Measurements from ENCODE around the gene CALU.

CALU gene

DNA sequence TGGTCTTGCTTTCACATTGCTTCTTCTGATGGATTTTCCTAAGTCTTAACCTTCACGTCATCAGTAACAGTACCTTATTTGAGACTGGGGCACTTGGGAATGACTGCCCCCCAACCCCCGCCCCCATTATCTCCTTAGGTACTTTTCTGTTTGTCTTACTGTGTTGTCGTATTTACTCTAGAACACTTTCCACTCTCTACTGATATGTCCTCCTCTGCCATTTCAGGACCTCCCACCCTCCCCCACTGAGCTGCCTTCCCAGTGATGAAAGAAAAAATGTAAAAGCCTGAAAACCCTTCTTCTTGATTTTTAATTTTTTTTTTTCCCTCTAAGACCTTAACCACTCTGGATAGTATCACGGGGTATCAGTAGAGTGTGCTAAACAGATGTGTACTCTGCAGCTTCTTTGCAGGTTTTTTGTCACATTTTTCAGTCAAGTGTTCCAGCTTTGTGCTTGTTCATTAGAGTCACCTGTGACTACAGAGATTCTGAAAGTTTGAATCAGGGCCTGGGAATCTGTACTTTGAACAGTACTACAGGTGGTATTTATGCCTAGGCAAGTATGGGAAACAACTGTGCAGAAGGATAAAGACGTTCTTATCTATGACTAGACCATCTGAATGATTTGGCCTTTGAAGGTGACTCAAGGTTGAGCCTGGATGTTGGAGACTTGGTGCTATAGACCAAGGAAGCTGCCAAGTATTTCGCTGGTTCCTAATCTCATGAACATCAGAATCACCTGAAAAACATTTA is 8.3 kb downstream of the CALU start:
- no peak for DNase-seq (ENCODE audit: low read depth in 2 of 2)

DNA sequence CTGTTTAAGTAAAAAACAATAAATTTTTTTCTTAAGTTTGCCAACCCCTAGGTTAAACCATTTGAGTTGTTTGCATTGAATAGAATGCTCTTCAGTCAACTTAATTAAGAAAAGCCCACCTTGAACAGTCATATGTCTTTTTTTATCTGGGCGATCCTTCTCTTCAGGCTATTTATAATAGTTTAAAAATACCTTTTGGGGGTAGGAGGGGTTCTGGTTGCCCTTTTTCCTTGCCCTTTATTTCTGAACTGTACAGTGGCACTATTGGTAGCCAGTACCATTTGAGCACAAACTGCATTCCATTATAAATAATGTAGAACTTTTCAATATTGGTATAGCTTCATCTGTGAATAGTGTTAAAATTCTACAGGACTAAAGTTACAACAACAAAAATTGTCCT is 13.1 kb downstream of the CALU start:
- no peak for DNase-seq (ENCODE audit: low read depth in 2 of 2)

DNA sequence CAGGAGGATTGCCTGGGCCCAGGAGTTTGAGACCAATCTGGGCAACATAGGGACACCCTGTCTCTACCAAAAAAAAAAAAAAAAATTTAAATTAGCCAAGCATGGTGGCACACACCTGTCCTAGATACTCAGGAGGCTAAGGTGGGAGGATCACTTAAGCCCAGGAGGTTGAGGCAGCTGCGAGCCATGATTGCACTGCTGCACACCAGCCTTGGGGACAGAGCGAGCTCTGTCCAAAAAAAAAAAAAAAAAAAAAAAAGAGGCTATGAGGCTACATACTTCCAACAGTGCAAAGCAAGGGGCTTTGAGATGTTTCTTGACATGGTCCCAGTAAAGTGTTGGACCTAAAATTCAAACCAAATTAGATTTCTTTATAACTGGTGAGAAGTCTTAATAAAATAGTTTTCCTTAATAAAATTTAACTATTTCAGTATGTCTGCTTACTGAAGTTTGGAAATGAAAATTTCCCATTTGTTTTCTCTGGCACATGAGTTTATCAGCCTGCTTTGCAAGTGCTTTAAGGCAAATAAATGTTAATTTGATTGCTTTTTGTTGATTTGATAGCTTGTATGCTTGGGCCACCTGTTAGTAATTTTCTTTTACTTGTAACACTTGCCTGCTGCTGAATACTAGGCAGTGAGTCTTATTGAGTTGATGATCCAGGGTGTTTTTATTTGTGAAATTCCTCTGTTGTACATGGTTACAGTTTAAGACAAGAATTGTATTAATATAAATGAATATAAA is 16.1 kb downstream of the CALU start:
- DNase-seq (ENCODE audit: low read depth in 2 of 2): no peak

DNA sequence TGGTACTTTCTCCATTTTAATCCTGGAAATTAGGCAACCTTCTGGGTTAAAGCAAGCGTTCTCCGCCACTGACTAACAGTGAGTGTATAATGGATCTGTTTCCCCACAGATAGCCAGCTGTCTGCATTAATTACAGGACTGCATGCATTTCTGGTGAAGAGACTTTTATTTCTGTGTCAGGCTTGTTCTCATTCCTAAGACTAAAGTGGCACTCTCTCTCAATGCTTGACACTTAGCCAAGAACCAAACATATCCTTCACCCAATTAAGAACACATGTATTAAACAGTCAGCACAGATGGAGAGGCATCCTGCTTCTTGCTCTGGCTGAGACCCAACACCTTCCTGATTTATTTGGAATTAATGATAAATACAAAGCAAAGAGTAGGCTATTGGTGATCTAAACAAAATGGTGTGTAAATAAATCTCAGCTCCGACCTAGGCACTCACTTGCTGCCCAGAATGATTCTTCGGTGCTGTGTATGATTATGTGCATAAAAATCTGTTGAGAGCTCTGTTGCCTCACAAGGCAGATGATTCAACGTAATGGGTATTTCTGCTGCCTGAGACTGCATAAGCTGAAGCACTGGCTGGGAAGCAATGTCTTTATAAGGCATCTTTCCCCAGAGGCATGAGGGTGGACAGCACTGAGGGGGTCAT is 16.8 kb downstream of the CALU start:
- no peak for DNase-seq (ENCODE audit: low read depth in 2 of 2)

DNA sequence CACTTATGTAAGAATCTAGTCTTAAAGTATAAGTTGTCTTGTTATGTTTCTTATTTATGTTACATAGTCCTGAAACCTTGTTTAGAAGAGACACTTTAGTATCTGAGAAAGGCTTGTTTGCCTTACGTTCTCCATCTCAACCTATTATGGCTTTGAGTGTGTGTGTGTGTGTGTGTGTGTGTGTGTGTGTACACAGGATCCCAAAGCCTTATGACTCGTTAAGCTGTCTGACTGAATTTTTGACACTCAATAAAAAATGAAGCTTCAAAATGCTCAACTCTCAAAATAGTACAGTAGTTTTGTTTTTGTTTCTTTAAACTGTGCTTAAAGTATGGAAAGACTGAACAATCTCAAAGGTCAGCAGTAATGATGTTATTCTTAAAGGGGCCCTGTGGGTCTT is 18.0 kb downstream of the CALU start:
- DNase-seq (ENCODE audit: low read depth in 2 of 2): no peak

DNA sequence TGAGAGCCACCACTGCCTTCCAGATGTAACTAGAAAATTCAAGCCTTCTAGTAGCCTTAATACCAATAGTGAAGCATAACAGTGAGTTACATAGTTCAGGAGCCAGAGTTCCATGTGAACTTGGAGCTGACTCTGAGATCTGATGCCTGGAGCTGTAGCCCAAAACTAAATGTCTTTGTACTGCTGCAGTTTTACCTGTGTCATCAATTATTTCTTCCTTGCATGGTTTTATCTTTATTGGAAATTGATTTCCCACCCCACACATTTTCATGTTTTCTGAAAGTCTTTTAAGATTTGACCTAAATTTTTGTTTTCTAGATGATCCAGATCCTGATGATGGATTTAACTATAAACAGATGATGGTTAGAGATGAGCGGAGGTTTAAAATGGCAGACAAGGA is 19.4 kb downstream of the CALU start:
- DNase-seq (ENCODE audit: low read depth in 2 of 2): no peak

DNA sequence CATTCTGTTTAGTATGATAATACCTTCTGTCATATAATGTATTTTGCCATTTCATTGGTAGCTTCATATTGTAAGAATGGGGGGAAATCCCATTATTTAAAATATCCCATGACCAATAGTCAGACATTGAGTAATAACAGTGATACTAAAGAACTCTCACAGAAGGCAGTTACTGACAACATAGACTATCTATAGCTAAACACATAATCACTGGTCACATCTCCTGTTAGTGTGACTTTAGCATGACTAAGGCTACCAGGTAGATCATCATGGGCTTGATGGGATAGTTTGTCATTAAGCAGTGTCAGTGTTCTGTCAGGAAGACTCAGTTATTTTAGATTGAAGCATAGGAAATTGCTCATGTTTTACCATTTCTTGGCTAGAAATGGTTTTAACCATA is 20.1 kb downstream of the CALU start:
- no peak for DNase-seq (ENCODE audit: low read depth in 2 of 2)

DNA sequence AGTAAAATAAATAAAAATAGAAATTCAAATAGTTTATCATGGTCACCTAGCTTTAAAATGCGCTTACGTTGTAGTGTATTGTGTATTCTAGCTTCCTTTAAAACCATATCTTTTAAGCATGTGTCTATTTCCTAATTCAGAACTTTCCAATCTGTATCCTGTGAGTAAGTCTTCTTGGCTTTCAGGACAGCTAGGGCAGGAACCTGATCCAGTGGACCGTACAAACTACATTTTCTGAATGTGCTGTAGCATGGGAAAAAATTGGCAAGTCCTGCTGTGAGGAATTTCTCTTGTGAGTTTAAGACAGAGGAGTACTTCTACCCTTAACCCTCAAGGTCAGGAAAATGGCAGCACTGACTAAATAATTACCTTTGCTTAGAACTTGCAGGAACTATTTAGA is 24.4 kb downstream of the CALU start:
- no peak for DNase-seq (ENCODE audit: low read depth in 2 of 2)

DNA sequence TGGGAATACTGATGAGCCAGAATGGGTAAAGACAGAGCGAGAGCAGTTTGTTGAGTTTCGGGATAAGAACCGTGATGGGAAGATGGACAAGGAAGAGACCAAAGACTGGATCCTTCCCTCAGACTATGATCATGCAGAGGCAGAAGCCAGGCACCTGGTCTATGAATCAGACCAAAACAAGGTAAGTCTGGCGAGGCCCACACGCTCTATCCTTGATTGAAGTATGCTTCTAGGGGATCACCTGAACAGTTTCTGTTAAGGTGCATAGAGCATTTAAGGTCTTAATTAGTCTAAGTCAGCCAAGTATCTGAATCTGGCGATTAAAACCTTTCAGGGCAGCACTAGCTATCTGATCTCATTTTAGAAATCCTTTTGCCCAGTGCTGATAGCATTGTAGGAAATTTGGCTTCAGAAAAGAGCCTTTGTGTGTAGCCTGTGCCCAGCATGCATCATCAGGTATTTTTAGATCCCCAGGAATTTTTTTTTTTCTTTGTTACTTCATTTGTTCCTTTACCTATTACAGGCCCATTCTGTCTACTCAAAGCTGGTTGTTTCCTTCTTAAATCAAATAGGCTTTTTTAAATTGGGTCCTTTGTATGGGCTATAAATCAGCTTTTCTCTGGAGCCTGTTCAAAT is 28.4 kb downstream of the CALU start:
- DNase-seq (ENCODE audit: low read depth in 2 of 2): no peak

DNA sequence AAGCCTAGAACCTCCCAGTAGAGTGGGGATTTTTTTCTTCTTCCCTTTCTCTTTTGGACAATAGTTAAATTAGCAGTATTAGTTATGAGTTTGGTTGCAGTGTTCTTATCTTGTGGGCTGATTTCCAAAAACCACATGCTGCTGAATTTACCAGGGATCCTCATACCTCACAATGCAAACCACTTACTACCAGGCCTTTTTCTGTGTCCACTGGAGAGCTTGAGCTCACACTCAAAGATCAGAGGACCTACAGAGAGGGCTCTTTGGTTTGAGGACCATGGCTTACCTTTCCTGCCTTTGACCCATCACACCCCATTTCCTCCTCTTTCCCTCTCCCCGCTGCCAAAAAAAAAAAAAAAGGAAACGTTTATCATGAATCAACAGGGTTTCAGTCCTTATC is 31.1 kb downstream of the CALU start:
- DNase-seq (ENCODE audit: low read depth in 2 of 2): no peak

DNA sequence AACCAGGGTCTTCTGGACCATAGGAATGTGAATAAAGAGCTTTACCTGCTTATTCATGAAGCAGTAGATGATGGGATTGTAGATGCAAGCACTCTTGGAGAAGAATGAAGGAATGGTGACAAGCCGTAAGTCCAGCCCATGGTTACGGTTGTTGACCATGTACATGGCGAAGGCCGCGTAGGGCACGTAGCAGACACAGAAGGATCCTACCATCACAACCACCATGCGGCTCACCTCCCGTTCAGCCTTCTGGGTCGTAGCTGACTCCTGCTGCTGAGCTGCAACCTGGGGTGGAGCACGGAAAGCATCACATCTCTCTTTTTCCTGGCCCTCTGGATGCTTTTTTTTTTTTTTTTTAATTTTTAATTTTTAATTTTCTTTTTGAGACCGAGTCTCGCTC is 34.4 kb downstream of the CALU start:
- DNase-seq (ENCODE audit: low read depth in 2 of 2): no peak

DNA sequence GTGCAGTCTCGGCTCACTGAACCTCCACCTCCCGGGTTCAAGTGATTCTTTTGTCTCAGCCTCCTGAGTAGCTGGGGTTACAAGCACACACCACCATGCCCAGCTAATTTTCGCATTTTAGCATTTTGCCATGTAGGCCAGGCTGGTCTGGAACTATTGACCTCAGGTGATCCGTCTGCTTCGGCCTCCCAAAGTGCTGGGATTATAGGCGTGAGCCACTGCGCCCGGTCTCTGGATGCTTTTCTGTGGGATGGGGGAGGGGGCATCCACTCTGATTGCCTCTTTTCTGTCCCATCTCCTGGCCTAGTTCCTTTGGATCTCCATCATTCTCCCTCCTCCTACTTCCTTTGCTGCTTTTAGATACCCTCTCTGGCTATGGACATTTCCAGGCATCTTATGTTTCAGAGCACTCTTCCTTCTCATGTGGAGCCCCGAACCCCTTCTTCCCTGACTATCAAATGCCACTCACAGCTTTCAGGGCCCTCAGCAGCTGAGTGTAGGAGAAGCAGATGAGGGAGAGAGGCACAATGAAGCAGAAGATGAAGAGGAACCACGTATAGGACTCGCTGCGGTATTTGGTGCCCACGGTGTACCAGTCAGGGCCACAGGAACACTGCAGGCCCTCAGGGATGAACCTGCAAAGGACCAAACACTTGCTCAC is 35.0 kb downstream of the CALU start:
- no peak for DNase-seq (ENCODE audit: low read depth in 2 of 2)

DNA sequence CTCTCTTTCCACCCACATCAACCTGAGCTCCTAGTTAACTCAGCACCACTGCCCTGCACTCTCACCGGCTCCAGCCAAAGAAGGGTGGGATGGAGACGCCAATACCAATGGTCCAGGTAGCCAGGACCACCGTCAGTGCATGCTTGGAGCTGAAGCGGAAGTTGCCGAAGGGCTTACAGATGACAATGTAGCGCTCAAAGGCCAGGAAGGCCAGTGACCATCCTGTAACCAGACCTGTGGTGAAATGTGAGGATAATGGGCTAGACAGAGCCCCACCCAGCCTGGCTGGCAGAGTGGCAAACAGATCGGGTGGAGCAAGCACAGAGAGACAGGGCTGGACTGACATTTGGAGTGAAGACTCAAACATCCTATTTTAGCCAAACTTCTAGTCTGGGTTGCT is 35.8 kb downstream of the CALU start:
- DNase-seq (ENCODE audit: low read depth in 2 of 2): no peak

DNA sequence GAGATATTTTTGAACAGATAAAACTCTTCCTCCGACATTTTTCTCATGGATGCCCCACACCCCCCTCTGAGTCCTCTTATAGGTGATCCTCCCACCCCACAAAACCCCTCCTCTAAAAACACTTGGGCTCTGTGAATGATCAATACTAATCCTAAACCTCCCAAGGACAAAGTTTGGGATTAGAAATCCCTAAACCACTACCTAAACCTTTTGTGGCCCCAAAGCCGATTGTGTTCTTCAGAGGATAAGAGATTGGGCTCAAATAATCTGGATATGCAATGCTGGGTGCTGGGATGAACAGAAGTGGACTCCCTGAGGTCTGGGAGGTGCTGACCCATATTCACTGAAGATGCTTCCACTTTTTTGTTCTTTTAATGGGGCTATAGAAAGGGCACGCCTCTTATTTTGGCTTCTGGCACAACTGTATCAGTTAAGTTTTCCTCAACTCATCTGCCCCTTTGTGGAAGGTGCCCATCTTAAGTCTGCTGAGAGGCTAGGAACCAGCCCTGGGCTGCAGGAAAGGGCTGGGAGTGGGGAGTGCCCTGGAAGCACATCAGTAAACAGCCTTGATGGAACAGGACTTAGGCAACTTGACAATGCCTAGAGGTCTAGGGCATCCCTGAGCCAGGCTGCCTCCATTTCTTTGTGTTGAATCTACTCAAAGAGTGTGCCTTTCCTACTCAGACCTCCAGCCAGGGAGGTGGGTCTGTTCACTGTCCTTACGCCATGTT is 36.8 kb downstream of the CALU start, which contains the start of gene OPN1SW:
TSS of gene OPN1SW (minus strand) at position 51 of the 731 bp plus-strand sequence. CDS start at position 38, 13 bp downstream.
- DNase-seq (ENCODE audit: low read depth in 2 of 2): no peak

DNA sequence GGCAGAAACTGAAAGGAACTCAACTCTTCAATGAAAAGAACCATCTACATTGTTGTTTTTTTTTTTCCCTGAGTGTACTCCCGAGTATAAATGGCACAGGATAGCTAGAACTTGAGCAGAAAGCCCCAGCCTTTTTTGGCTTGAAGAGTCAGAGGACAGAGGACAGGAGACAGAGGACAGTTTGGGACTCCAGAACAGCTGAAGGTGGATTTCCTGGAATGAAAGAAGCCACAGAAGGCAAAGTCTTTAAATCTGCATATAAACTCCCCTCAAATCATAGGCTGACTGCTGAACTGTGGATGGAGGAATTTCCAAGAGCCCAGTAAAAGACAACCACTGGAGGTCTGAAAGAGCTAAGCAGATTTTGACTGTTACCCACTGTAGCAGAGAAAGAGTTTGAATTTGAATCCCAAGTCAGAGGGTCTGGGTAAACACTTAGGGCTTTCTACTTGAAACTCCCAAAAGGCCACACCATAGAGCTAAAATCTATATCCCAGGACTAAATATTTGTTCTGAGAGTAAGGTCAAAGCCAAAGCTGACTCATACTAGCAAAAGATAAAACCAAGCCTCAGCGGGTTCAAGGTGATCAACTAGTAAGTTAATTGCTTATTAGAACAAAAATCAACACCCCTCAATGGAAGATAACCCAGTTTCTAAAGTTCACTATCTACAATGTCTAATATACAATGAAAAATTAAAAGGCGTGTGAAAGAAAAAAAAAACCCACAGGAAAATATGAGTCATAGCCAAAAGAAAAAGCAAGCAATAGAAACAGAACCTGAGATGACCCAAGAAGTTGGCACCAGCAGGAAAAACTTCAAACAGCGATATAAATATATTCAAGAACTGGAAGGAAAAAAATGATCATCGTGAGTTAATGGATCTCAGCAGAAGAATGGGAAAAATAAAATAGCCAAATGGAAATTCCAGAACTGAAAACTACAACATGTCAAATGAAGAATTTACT is 38.3 kb downstream of the CALU start:
- DNase-seq (ENCODE audit: low read depth in 2 of 2): no peak

DNA sequence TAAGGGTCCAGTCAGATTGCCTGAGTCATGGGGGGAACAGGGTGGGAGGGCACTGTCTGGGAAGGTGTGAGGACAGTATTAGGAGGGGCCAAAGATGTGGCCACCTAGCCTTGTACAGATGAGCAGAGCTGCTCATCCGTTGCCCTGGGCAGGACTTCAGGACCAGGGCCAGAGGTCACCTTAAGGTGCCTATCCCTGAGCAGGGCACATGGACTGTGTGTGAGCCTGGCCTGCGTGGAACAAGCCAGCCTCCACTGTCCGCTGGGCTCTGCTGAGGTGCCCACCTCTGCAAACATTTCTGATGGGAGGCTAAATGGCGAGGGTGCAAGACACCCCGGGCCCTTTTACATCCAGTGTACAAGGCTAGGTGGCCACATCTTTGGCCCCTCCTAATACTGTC is 39.8 kb downstream of the CALU start:
- DNase-seq (ENCODE audit: low read depth in 2 of 2): no peak

DNA sequence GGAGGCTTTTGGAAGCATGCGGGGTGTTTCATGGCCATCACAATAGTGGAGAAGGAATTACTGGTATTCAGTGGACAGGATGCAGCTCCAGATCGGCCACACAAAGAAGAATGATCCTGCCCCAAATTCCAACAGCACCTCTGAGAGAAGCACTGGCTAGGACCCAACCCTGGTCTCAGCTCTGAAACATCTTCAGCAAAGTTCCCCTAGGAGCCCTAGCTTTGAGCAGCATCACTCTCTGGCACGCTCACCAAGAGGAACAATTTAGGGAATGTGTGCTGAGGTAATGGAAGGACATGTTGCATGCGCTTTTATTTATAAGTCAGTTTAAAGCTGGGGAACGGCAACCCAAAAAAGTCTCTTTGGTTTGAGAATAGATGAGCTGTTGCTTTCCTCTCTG is 42.0 kb downstream of the CALU start:
- DNase-seq (ENCODE audit: low read depth in 2 of 2): no peak

DNA sequence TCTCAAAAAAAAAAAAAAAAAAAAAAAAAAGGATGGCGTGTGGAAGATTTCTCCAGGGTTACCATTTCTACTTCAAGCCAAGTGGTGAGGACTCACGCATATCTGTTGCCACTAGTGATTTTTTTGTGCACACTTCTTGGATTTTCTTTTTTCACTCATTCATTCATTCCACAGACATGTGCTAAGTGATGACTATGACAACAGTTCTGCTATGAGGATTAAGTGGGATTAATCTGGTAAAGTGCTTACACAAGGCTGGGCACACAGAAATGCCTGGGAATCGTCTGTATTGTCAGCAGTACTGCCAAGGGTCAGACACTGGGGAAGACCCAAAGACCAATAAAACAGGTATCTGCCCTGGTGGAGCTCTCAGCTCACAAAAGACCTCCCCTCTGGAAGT is 42.7 kb downstream of the CALU start:
- DNase-seq (ENCODE audit: low read depth in 2 of 2): no peak

DNA sequence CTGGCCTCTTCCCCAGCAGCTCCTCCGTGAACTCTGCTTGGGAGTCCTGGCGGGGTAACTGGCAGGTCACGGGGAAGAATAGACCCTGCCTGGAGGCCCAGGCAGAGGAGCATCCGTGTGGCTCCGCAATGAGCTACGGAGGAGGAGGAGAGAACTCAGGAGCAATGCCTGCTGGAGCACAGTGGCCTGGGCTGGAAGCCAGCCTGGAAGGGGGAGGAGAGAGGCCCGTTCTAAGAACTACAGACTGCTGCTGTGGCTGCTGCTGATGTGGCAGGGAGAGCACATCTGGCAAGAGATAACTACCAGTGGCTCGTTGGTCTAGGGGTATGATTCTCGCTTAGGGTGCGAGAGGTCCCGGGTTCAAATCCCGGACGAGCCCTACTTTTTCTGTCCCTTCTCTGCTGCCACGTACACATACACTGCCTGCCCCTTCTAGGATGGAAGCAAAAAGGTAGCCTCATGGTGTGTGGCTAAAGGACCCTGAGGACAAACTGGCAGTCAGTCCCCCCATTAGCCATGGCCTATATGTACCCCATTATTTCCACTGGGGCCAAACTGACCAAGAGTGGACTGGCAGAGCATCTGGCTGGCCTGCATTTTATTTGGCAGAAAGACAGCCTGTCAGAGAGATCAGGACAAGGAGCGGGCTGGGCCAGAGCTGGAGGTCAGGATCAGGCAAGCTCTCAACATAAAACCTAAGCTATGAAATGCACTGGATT is 44.1 kb downstream of the CALU start:
- no peak for DNase-seq (ENCODE audit: low read depth in 2 of 2)
